MCF 10A (cell line): ENCODE results near the gene ZNF697. TPM values are rescaled to one million over a fixed set of nuclear protein-coding genes. Genes with fewer than 3 reads are reported as not detected.

Source experiments
- BruUV-seq: library from RNA; stranded (reverse); fragments of 400-500 nt; replicated peaks from 2 replicates; lab custom pipeline; 2021; lab: Mats Ljungman, UMichigan
- CTCF ChIA-PET: fragments of 300-600 bp; sonication (Branson Sonifier 250); formaldehyde crosslinking; extraction: SDS; loops from one replicate; lab custom pipeline; 2021; ENCODE audit warnings: antibody characterized with exemption, inconsistent platforms; lab: Yijun Ruan, JAX
- POLR2A ChIA-PET: fragments of 300-600, 350-650 bp; sonication (Branson Sonifier 250); formaldehyde crosslinking; extraction: SDS; loops from one replicate; lab custom pipeline; 2020; ENCODE audit warnings: antibody characterized with exemption, inconsistent platforms; lab: Yijun Ruan, JAX
- DNase-seq: peaks from one replicate; pipeline ENCODE4 v3.0.0-alpha.2; 2018; ENCODE audit not compliant: unreplicated experiment
- H3K27ac Mint-ChIP-seq: one replicate; pipeline ENCODE4 v1.8.0; 2022; ENCODE audit warnings: mild to moderate bottlenecking, low read depth, mixed read lengths; ENCODE audit not compliant: unreplicated experiment
- H3K27me3 Mint-ChIP-seq: one replicate; pipeline ENCODE4 v1.8.0; 2022; ENCODE audit warnings: mixed read lengths; ENCODE audit not compliant: insufficient read depth, unreplicated experiment
- H3K36me3 Mint-ChIP-seq: one replicate; pipeline ENCODE4 v1.8.0; 2022; ENCODE audit warnings: mild to moderate bottlenecking, moderate library complexity, mixed read lengths; ENCODE audit not compliant: insufficient read depth, unreplicated experiment
- H3K4me1 Mint-ChIP-seq: one replicate; pipeline ENCODE4 v1.8.0; 2022; ENCODE audit warnings: mixed read lengths; ENCODE audit not compliant: insufficient read depth, unreplicated experiment
- H3K4me3 Mint-ChIP-seq: one replicate; pipeline ENCODE4 v1.8.0; 2022; ENCODE audit warnings: mild to moderate bottlenecking, moderate library complexity, mixed read lengths; ENCODE audit not compliant: unreplicated experiment
- H3K9me3 Mint-ChIP-seq: one replicate; pipeline ENCODE4 v1.8.0; 2022; ENCODE audit warnings: mixed read lengths; ENCODE audit not compliant: unreplicated experiment
- CTCF ChIP-seq: fragments of 200-600 bp; IDR thresholded peaks from one replicate; pipeline ENCODE4 v1.8.0; 2022; ENCODE audit warnings: antibody characterized with exemption, mild to moderate bottlenecking; ENCODE audit not compliant: unreplicated experiment
- intact Hi-C: fragments of 100-400 bp; cut with micrococcal nuclease; formaldehyde crosslinking; loops from 2 replicates; pipeline ENCODE4 v1.14.1; 2022
- total RNA-seq: library from RNA; stranded (reverse); gene quantifications from 2 replicates; pipeline ENCODE4 v1.2.3, GENCODE V29; 2022

The ZNF697 gene
- total RNA-seq, 1 experiment from 2014 or later: 13.2 TPM

DNA sequence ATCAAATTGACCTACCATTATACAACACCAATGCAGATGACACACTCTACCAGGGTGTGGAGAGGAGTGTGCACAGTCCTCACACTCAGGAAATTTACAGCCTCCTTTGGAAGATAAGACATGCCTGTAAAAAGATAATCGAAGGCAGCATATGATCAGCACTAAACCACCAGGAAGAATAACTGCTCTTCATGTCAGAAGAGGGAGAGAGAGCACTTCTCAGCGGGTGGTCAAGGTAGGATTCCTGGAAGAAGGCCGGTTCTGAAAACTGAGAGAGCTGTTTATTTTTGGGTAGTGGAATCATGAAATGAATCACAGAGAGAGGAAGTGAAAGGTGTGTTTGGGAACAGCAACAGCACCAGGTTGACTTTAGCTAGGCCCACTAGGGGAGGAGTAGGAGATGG is 14.0 kb upstream of the ZNF697 start:
- Mint-ChIP-seq H3K9me3 (no peaks in the 10 kb centered on the region), H3K36me3 (no peaks in the 10 kb centered on the region), H3K4me3 (no peak overlapping the region), H3K27ac (no peak overlapping the region), H3K4me1 (peaks cover 6% of the 10 kb centered on the region), H3K27me3 (peaks cover 11% of the 10 kb centered on the region)
- TF ChIP-seq CTCF: no peak
- ChIA-PET CTCF (interaction anchor here (0.5 to 5.9 kb wide), 16 partner anchors 8 to 221 kb away, joined by 3 to 99 read pairs (median 4); partner anchors contain the start of gene ZNF697), POLR2A (interaction anchor here (1.0 to 1.7 kb wide), 2 partner anchors 11 to 14 kb away, joined by 4 to 7 read pairs; partner anchors contain the start of gene ZNF697)
- intact Hi-C loops: no loop called here
- no TSS peak for BruUV-seq
- no peak for DNase-seq

- H3K4me1 Mint-ChIP-seq: peaks cover 6% of the 10 kb centered on the region
Observed at GRCh38 chr1:119660253-119661083, 12.4 kb upstream of the ZNF697 start.

GRCh38 chr1:119659628-119660027 is 11.6 kb upstream of the ZNF697 start:
- TF ChIP-seq CTCF: no peak
- intact Hi-C loops: no loop called here
- no peak overlapping the region for H3K27ac Mint-ChIP-seq
- ChIA-PET POLR2A (interaction anchor here (1.1 to 1.6 kb wide), 2 partner anchors 8 to 11 kb away, joined by 5 to 6 read pairs; partner anchors contain the start of gene ZNF697), CTCF (interaction anchor here (0.6 to 5.9 kb wide), 6 partner anchors 10 to 46 kb away, joined by 3 to 99 read pairs (median 3); no protein-coding TSS in a partner anchor)
- DNase-seq: no peak
- BruUV-seq: no TSS peak
- no peaks in the 10 kb centered on the region for H3K9me3 Mint-ChIP-seq
- H3K27me3 Mint-ChIP-seq: peaks cover 11% of the 10 kb centered on the region
- peaks cover 6% of the 10 kb centered on the region for H3K4me1 Mint-ChIP-seq
- no peaks in the 10 kb centered on the region for H3K36me3 Mint-ChIP-seq
- H3K4me3 Mint-ChIP-seq: no peak overlapping the region

More at GRCh38 chr1:119660253-119661083, 12.4 kb upstream of the ZNF697 start:
- no peaks in the 10 kb centered on the region for H3K9me3 Mint-ChIP-seq
- ChIA-PET POLR2A (interaction anchor here (1.1 to 1.6 kb wide), 2 partner anchors 9 to 12 kb away, joined by 5 to 6 read pairs; partner anchors contain the start of gene ZNF697), CTCF (interaction anchor here (0.6 to 5.9 kb wide), 10 partner anchors 11 to 1235 kb away, joined by 3 to 99 read pairs (median 3); partner anchors contain the start of gene ZNF697)
- no peak overlapping the region for H3K27ac Mint-ChIP-seq
- H3K4me3 Mint-ChIP-seq: no peak overlapping the region
- no peak for TF ChIP-seq CTCF
- peaks cover 11% of the 10 kb centered on the region for H3K27me3 Mint-ChIP-seq
- intact Hi-C loops: no loop called here
- BruUV-seq: no TSS peak
- no peak for DNase-seq
- H3K36me3 Mint-ChIP-seq: no peaks in the 10 kb centered on the region

DNA sequence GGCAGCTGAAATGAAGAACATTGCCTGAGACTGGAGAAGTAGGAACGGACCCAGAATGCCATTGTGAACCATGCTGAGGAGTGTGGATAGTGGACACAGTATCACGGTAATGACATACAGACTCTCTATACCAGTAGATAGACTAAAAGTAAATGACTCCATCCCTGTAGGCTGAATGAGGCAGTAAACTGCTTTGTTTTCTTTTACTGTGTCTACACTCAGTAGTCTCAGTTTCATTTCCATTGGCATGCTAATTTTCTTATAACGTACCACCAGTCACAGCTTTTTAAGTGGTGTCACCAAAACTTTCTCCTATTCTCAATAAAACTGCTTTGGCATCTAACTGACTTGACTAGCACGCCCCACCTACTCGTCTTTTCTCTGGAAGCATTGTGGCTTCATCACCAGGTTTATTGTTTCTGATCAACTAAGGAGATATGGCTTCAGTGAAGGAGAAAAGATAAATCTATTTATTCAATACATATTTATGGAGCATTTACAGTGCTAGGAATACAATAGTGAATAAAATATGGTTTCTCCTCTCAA is 8.4 kb upstream of the ZNF697 start:
- ChIA-PET POLR2A (interaction anchor here (1.4 to 12.4 kb wide), 4 partner anchors 9 to 19 kb away, joined by 4 to 161 read pairs (median 8); partner anchors contain the start of gene ZNF697), CTCF (interaction anchor here (1.1 to 1.7 kb wide), 2 partner anchors 19 to 44 kb away, joined by 4 to 6 read pairs; no protein-coding TSS in a partner anchor)
- no peak overlapping the region for H3K27ac Mint-ChIP-seq
- peaks cover 6% of the 10 kb centered on the region for H3K4me1 Mint-ChIP-seq
- no peaks in the 10 kb centered on the region for H3K36me3 Mint-ChIP-seq
- no peak for TF ChIP-seq CTCF
- no peak for DNase-seq
- H3K4me3 Mint-ChIP-seq: no peak overlapping the region
- BruUV-seq: no TSS peak
- intact Hi-C loops: no loop called here
- H3K27me3 Mint-ChIP-seq: peaks cover 11% of the 10 kb centered on the region
- H3K9me3 Mint-ChIP-seq: no peaks in the 10 kb centered on the region
